COLO668 (cell line): Measurements from ENCODE around the gene CPLX3.
A peak's percentile ranks its signal among the peaks of the same experiment; 100 is the strongest.

Experiments used
- DNase-seq: peaks from one replicate; lab custom pipeline; 2025; ENCODE audit not compliant: unreplicated experiment; lab: John Stamatoyannopoulos, UW

Gene CPLX3

GRCh38 chr15:74843891-74844299 lies 17.5 kb downstream of the CPLX3 start:
- DNase-seq = no peak

GRCh38 chr15:74844319-74845207 lies 18.1 kb downstream of the CPLX3 start:
- no peak for DNase-seq

GRCh38 chr15:74845208-74845568 lies 18.8 kb downstream of the CPLX3 start:
- no peak for DNase-seq

GRCh38 chr15:74845581-74845980 lies 19.2 kb downstream of the CPLX3 start:
- DNase-seq = no peak

GRCh38 chr15:74847432-74847831 lies 21.0 kb downstream of the CPLX3 start:
- DNase-seq = no peak

GRCh38 chr15:74850393-74850792 lies 24.0 kb downstream of the CPLX3 start:
- no peak for DNase-seq

- DNase-seq = no peak
Observed at GRCh38 chr15:74851960-74852359, 25.5 kb downstream of the CPLX3 start.

GRCh38 chr15:74854453-74855022 lies 28.1 kb downstream of the CPLX3 start:
- DNase-seq = no peak

GRCh38 chr15:74855857-74856256 lies 29.4 kb downstream of the CPLX3 start:
- no peak for DNase-seq

- DNase-seq = no peak
Observed at GRCh38 chr15:74856537-74856936, 30.1 kb downstream of the CPLX3 start.

GRCh38 chr15:74857082-74857655 lies 30.7 kb downstream of the CPLX3 start:
- peak; percentile 58 for DNase-seq

GRCh38 chr15:74857671-74858368 lies 31.4 kb downstream of the CPLX3 start:
- DNase-seq = peak; percentile 19

GRCh38 chr15:74858369-74858740 lies 31.9 kb downstream of the CPLX3 start:
- DNase-seq = no peak

- no peak for DNase-seq
Observed at GRCh38 chr15:74863239-74864056, 37.0 kb downstream of the CPLX3 start.

GRCh38 chr15:74864296-74864695 lies 37.9 kb downstream of the CPLX3 start:
- DNase-seq = no peak

- no peak for DNase-seq
Observed at GRCh38 chr15:74865316-74865715, 38.9 kb downstream of the CPLX3 start.

- DNase-seq = no peak
Observed at GRCh38 chr15:74866090-74866489, 39.7 kb downstream of the CPLX3 start.

- no peak for DNase-seq
Observed at GRCh38 chr15:74867466-74868038, 41.1 kb downstream of the CPLX3 start.

GRCh38 chr15:74868059-74868458 lies 41.6 kb downstream of the CPLX3 start:
- no peak for DNase-seq

GRCh38 chr15:74869372-74869725 lies 42.9 kb downstream of the CPLX3 start:
- no peak for DNase-seq
